ENCODE results near the gene KHDRBS2.

The KHDRBS2 gene

GRCh38 chr6:61869632-61870400, 416.2 kb downstream of the KHDRBS2 start:
- H3K4me3 ChIP-seq (replicated peaks; ENCODE audit: insufficient read depth, low read length) = no peak overlapping the region
- H3K27me3 ChIP-seq (ENCODE audit: insufficient read depth, poor library complexity, severe bottlenecking) = no peaks in the 10 kb centered on the region
- H3K27ac ChIP-seq (replicated peaks) = no peak overlapping the region
- no peak for DNase-seq (ENCODE audit: low read depth in 1 of 2, low spot score in 1 of 2)
- TF ChIP-seq CTCF (IDR thresholded peaks at IDR 0.05; ENCODE audit: insufficient read depth, low read length) (no peak), POLR2AphosphoS5 (IDR thresholded peaks at IDR 0.05; ENCODE audit: low read depth) (no peak), SPI1 (IDR thresholded peaks at IDR 0.05; ENCODE audit: borderline replicate concordance, low read depth) (no peak), REST (IDR thresholded peaks at IDR 0.05; ENCODE audit: insufficient replicate concordance, low read depth) (no peak), GABPA (IDR thresholded peaks at IDR 0.05; ENCODE audit: low read depth) (no peak)

GRCh38 chr6:61868507-61869080, 417.4 kb downstream of the KHDRBS2 start:
- TF ChIP-seq REST (IDR thresholded peaks at IDR 0.05; ENCODE audit: insufficient replicate concordance, low read depth) (no peak), GABPA (IDR thresholded peaks at IDR 0.05; ENCODE audit: low read depth) (no peak), CTCF (IDR thresholded peaks at IDR 0.05; ENCODE audit: insufficient read depth, low read length) (no peak)
- H3K27ac ChIP-seq (replicated peaks) = no peak overlapping the region
- DNase-seq (ENCODE audit: low read depth in 1 of 2, low spot score in 1 of 2) = no peak
- no peaks in the 10 kb centered on the region for H3K27me3 ChIP-seq (ENCODE audit: insufficient read depth, poor library complexity, severe bottlenecking)
- no peak overlapping the region for H3K4me3 ChIP-seq (replicated peaks; ENCODE audit: insufficient read depth, low read length)

GRCh38 chr6:61867635-61868034, 418.4 kb downstream of the KHDRBS2 start:
- TF ChIP-seq GABPA (IDR thresholded peaks at IDR 0.05; ENCODE audit: low read depth) (no peak), POLR2AphosphoS5 (IDR thresholded peaks at IDR 0.05; ENCODE audit: low read depth) (no peak), CTCF (IDR thresholded peaks at IDR 0.05; ENCODE audit: insufficient read depth, low read length) (no peak), SPI1 (IDR thresholded peaks at IDR 0.05; ENCODE audit: borderline replicate concordance, low read depth) (no peak), REST (IDR thresholded peaks at IDR 0.05; ENCODE audit: insufficient replicate concordance, low read depth) (no peak)

More at GRCh38 chr6:61867635-61868034, 418.4 kb downstream of the KHDRBS2 start:
- Histone ChIP-seq H3K27ac (replicated peaks) (no peak overlapping the region), H3K27me3 (ENCODE audit: insufficient read depth, poor library complexity, severe bottlenecking) (no peaks in the 10 kb centered on the region), H3K4me3 (replicated peaks; ENCODE audit: insufficient read depth, low read length) (no peak overlapping the region)
- no peak for DNase-seq (ENCODE audit: low read depth in 1 of 2, low spot score in 1 of 2)
